GM23338 (cell line): ENCODE measurements around the gene CDR2L. TPM values are rescaled to one million over a fixed set of nuclear protein-coding genes. Genes with fewer than 3 reads are reported as not detected.
A peak's percentile ranks its signal among the peaks of the same experiment; 100 is the strongest.
"Not testable (repeated sequence)": the region's sequence is repeated elsewhere in the genome, so short reads cannot be mapped to it uniquely, and the experiment has no call there.

ENCODE experiments used
- ATAC-seq: fragments of 200-7000 bp; cut with Tn5 transposase; 3 replicates; pipeline ENCODE4 v1.9.1; 2020
- DNase-seq: peaks from one replicate; pipeline ENCODE4 v3.0.0-alpha.2; 2015; ENCODE audit warnings: low spot score
- H2AFZ ChIP-seq: fragments of 200-600 bp; sonication (generic); 2 replicates; pipeline ENCODE4 v1.8.0; 2016; ENCODE audit warnings: antibody characterized with exemption, mild to moderate bottlenecking, moderate library complexity
- H3F3A ChIP-seq: fragments of 200-600 bp; sonication (generic); replicated peaks from 2 replicates; pipeline ENCODE4 v1.8.0; 2017; ENCODE audit warnings: antibody characterized with exemption, mixed run types, low read depth
- H3K27ac ChIP-seq: fragments of 200-600 bp; sonication (generic); 2 replicates; pipeline ENCODE4 v1.6.1; 2016; ENCODE audit warnings: low read depth
- H3K27me3 ChIP-seq: fragments of 200-600 bp; sonication (generic); 2 replicates; pipeline ENCODE4 v1.8.0; 2016; ENCODE audit warnings: mild to moderate bottlenecking, mixed run types, moderate library complexity; ENCODE audit not compliant: insufficient read depth
- H3K36me3 ChIP-seq: fragments of 200-600 bp; sonication (generic); 2 replicates; pipeline ENCODE4 v1.8.0; 2016; ENCODE audit warnings: mild to moderate bottlenecking; ENCODE audit not compliant: insufficient read depth
- H3K4me1 ChIP-seq: fragments of 200-600 bp; sonication (generic); 2 replicates; pipeline ENCODE4 v1.8.0; 2016; ENCODE audit warnings: mild to moderate bottlenecking, moderate library complexity; ENCODE audit not compliant: insufficient read depth
- H3K4me2 ChIP-seq: fragments of 200-600 bp; sonication (generic); 2 replicates; pipeline ENCODE4 v1.7.1; 2017; ENCODE audit warnings: mixed run types
- H3K4me3 ChIP-seq: fragments of 200-600 bp; sonication (generic); 2 replicates; pipeline ENCODE4 v1.6.1; 2016; ENCODE audit warnings: mixed run types
- H3K79me2 ChIP-seq: fragments of 200-600 bp; sonication (generic); replicated peaks from 2 replicates; pipeline ENCODE4 v1.8.0; 2017; ENCODE audit warnings: mild to moderate bottlenecking; ENCODE audit not compliant: insufficient read depth
- H3K9me2 ChIP-seq: fragments of 200-600 bp; sonication (generic); 2 replicates; pipeline ENCODE4 v1.8.0; 2017; ENCODE audit not compliant: insufficient read depth
- H4K20me1 ChIP-seq: fragments of 200-600 bp; sonication (generic); replicated peaks from 2 replicates; pipeline ENCODE4 v1.8.0; 2017; ENCODE audit warnings: mild to moderate bottlenecking; ENCODE audit not compliant: insufficient read depth
- H3K27ac Mint-ChIP-seq: 2 replicates; pipeline ENCODE4 v1.8.0; 2020; ENCODE audit warnings: inconsistent platforms, mild to moderate bottlenecking, moderate library complexity, mixed read lengths
- H3K27me3 Mint-ChIP-seq: 3 replicates; pipeline ENCODE4 v1.8.0; 2022; ENCODE audit warnings: low read depth, mild to moderate bottlenecking, moderate library complexity, mixed read lengths, inconsistent platforms; ENCODE audit not compliant: insufficient read depth, poor library complexity
- H3K36me3 Mint-ChIP-seq: 3 replicates; pipeline ENCODE4 v1.8.0; 2021; ENCODE audit warnings: low read depth, mild to moderate bottlenecking, inconsistent platforms, moderate library complexity, mixed read lengths
- H3K4me1 Mint-ChIP-seq: 3 replicates; pipeline ENCODE4 v1.8.0; 2020; ENCODE audit warnings: mild to moderate bottlenecking, inconsistent platforms, mixed read lengths
- H3K4me3 Mint-ChIP-seq: 3 replicates; pipeline ENCODE4 v1.8.0; 2021; ENCODE audit warnings: moderate library complexity, mild to moderate bottlenecking, inconsistent platforms, mixed read lengths
- H3K9me3 Mint-ChIP-seq: 3 replicates; pipeline ENCODE4 v1.8.0; 2020; ENCODE audit warnings: moderate library complexity, mild to moderate bottlenecking, inconsistent platforms, mixed read lengths
- CREB1 ChIP-seq: fragments of 250-450 bp; sonication (Bioruptor Pico); IDR thresholded peaks from 2 replicates; pipeline ENCODE4 v1.5.0; 2020; ENCODE audit warnings: low read depth, mild to moderate bottlenecking, moderate library complexity
- ETS1 ChIP-seq: IDR thresholded peaks from 2 replicates; pipeline ENCODE4 v1.6.1; 2016; ENCODE audit warnings: antibody characterized with exemption
- EZH2 ChIP-seq: fragments of 200-600 bp; sonication (generic); IDR thresholded peaks from one replicate; pipeline ENCODE4 v1.8.0; 2017; ENCODE audit warnings: antibody characterized with exemption, mild to moderate bottlenecking, low read depth; ENCODE audit not compliant: unreplicated experiment
- JUNB ChIP-seq: IDR thresholded peaks from one replicate; pipeline ENCODE4 v1.6.1; 2016; ENCODE audit warnings: antibody characterized with exemption; ENCODE audit not compliant: unreplicated experiment
- NANOG ChIP-seq: IDR thresholded peaks from 2 replicates; pipeline ENCODE4 v1.6.1; 2016; ENCODE audit warnings: antibody characterized with exemption, borderline replicate concordance
- POLR2AphosphoS5 ChIP-seq: IDR thresholded peaks from 2 replicates; pipeline ENCODE4 v1.6.1; 2016; ENCODE audit warnings: antibody characterized with exemption, low read depth
- STAT1 ChIP-seq: IDR thresholded peaks from one replicate; pipeline ENCODE4 v1.6.1; 2016; ENCODE audit warnings: antibody characterized with exemption; ENCODE audit not compliant: unreplicated experiment
- ZNF114 ChIP-seq: fragments of 250-450 bp; sonication (Bioruptor Pico); IDR thresholded peaks from 2 replicates; pipeline ENCODE4 v1.5.0; 2020; ENCODE audit warnings: mild to moderate bottlenecking, moderate library complexity
- ZNF331 ChIP-seq: fragments of 250-450 bp; sonication (Bioruptor Pico); IDR thresholded peaks from 2 replicates; pipeline ENCODE4 v1.5.0; 2020; ENCODE audit warnings: low read depth, mild to moderate bottlenecking, moderate library complexity
- polyA plus RNA-seq: library from polyadenylated mRNA; unstranded; fragments of >200 nt; fragmentation: Nextera tagmentation; extraction: Ambion mirVana; gene quantifications from 2 replicates; pipeline ENCODE4 v1.2.1, GENCODE V29; 2016
- total RNA-seq: library from RNA; depleted of rRNA; stranded (reverse); fragments of >200 nt; shearing (Covaris generic); gene quantifications from 2 replicates; pipeline ENCODE4 v1.2.3, GENCODE V29; 2014
- TF ChIP-seq, protein P1 (sequence below), 2 experiments: fragments of 200-600 bp in 1 of 2; sonication (generic) in 1 of 2; conservative IDR thresholded peaks; 2 replicates each; pipeline versions ENCODE4 v1.5.1 to v1.6.1; 2016 to 2017; ENCODE audit warnings: antibody characterized with exemption in 2 of 2, low read depth in 2 of 2, mild to moderate bottlenecking in 2 of 2, moderate library complexity in 1 of 2

CDR2L gene
- total and polyA plus RNA-seq, 2 experiments from 2014 or later: 17.7 to 35.8 TPM

GRCh38 chr17:75044716-75045115 is 57.3 kb downstream of the CDR2L start:
- peak overlapping the region; percentile 88 for H3K4me2 ChIP-seq
- peaks cover 50% of the 10 kb centered on the region for H3K4me1 Mint-ChIP-seq

DNA sequence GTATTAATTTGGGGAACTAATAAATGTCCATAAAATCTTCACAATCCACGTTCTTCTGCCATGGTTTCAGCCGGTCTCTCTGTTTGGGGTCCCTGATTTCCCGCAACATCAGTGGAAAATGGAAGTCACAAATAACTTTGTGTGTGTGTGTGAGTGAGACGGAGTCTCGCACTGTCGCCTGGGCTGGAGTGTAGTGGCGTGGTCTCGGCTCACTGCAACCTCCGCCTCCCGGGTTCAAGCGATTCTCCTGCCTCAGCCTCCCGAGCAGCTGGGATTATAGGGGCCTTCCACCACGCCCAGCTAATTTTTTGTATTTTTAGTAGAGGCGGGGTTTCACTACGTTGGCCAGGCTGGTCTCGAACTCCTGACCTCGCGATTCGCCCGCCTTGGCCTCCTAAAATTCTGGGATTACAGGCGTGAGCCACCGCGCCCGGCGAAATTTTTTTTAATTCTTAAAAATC is 58.5 kb downstream of the CDR2L start:
- Mint-ChIP-seq H3K27me3 (peaks cover 14% of the 10 kb centered on the region), H3K4me3 (peak overlapping the region; percentile 85), H3K27ac (peak overlapping the region; percentile 93), H3K36me3 (peaks cover 44% of the 10 kb centered on the region), H3K4me1 (peaks cover 47% of the 10 kb centered on the region)
- peaks cover 18% of the 10 kb centered on the region for H4K20me1 ChIP-seq
- H3K79me2 ChIP-seq: peaks cover 68% of the 10 kb centered on the region
- H3F3A ChIP-seq: peaks cover 44% of the 10 kb centered on the region
- H2AFZ ChIP-seq: peak overlapping the region; percentile 40; the same call in 1 of the 2 replicates
- H3K27ac ChIP-seq: peak overlapping the region; percentile 95
- peak; percentile 1 for ATAC-seq
- peak overlapping the region; percentile 88 for H3K4me2 ChIP-seq
- 0 out of 2 replicates have a peak, but pooled peaks cover 14% of the 10 kb centered on the region for H3K36me3 ChIP-seq
- not testable (repeated sequence) for H3K9me2 ChIP-seq, H3K9me3 Mint-ChIP-seq, DNase-seq, H3K27me3 ChIP-seq
- peaks cover 40% of the 10 kb centered on the region for H3K4me1 ChIP-seq
- peak overlapping the region; percentile 100 for H3K4me3 ChIP-seq

More at GRCh38 chr17:75044716-75045115, 57.3 kb downstream of the CDR2L start:
- no peaks in the 10 kb centered on the region for H3K9me2 ChIP-seq
- peak overlapping the region; percentile 85 for H3K4me3 Mint-ChIP-seq
- peaks cover 53% of the 10 kb centered on the region for H3F3A ChIP-seq
- TF ChIP-seq JUNB: no peak
- no peak for TF ChIP-seq POLR2AphosphoS5
- no peak for TF ChIP-seq STAT1
- no peak for TF ChIP-seq ETS1
- TF ChIP-seq CREB1 (CRISPR knock-in tag): no peak
- peaks cover 12% of the 10 kb centered on the region; the same call in 1 of the 2 replicates for H3K36me3 ChIP-seq
- H3K4me1 ChIP-seq: peaks cover 40% of the 10 kb centered on the region
- H3K9me3 Mint-ChIP-seq: no peaks in the 10 kb centered on the region
- H3K27me3 Mint-ChIP-seq: peaks cover 14% of the 10 kb centered on the region
- H3K36me3 Mint-ChIP-seq: peaks cover 45% of the 10 kb centered on the region
- DNase-seq (peak; percentile 60), ATAC-seq (no peak)
- H3K27ac ChIP-seq: peak overlapping the region; percentile 95
- peaks cover 18% of the 10 kb centered on the region for H4K20me1 ChIP-seq
- H3K27me3 ChIP-seq: no peaks in the 10 kb centered on the region
- H3K79me2 ChIP-seq: peaks cover 59% of the 10 kb centered on the region
- H3K4me3 ChIP-seq: peak overlapping the region; percentile 100
- H2AFZ ChIP-seq: no peak overlapping the region
- peak overlapping the region; percentile 94 for H3K27ac Mint-ChIP-seq

DNA sequence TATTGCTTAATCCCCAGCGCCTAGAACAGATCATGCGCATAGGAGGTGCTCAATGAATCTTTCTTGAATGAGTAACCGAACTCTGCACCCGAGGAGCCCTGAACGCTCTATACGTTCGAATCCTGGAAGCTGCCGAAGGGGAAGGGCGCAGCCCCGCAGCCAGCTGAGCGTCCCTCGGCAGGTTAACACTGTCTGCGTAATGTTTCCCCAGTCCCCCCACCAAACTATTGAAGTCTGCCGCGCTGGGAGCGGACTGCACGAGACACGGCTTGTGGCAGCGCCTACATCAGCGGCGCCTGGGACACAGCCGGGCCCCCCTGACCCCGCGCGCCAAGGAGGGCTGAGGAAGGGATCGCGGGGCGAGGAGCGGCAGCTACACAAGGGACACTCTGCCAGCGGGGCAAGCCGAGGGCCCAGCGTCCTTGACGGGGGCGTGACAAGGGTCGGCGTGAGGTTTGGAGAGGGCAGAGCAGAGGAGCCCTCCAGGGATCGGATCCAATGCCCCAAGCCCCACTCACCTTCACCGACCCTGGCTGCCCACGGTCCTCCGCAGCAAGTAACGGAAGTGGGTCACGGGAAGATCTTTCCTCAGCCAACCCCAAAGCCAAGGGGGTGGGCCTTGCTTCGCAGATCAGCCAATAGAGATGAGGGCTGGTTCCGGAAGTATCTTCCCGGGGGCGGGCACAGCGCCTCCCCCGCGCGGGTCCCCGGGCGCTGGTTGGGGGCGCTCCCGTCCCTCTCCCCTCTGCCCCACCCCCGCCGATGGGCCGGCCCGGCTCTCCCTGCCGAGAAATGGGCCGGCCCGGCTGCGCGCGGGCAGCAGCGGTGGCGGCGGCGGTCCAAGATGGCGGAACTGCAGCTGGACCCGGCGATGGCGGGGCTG is 59.2 kb downstream of the CDR2L start, which contains the start of the genes ATP5PD and KCTD2:
Gene ATP5PD (minus strand): TSS at position 563 of the 883 bp plus-strand sequence. CDS start 4,319 bp downstream, outside the sequence.
Gene KCTD2 (plus strand): TSS at position 819 of the 883 bp plus-strand sequence. CDS start 26 bp downstream, at position 845.
- Mint-ChIP-seq H3K27ac (peak within 1 kb of the TSS; percentile 93), H3K27me3 (peaks cover 14% of the 10 kb centered on the region), H3K36me3 (peaks cover 44% of the 10 kb centered on the region), H3K4me1 (peaks cover 42% of the 10 kb centered on the region), H3K9me3 (no peaks in the 10 kb centered on the region), H3K4me3 (peak within 1 kb of the TSS; percentile 97)
- Histone ChIP-seq H3K36me3 (0 out of 2 replicates have a peak, but pooled peaks cover 11% of the 10 kb centered on the region), H3F3A (peaks cover 40% of the 10 kb centered on the region), H3K79me2 (peaks cover 68% of the 10 kb centered on the region), H3K27me3 (no peaks in the 10 kb centered on the region), H3K4me3 (peak within 1 kb of the TSS; percentile 100), H2AFZ (peak within 1 kb of the TSS; percentile 40; the same call in 1 of the 2 replicates), H3K4me1 (peaks cover 38% of the 10 kb centered on the region), H3K27ac (peak within 1 kb of the TSS; percentile 95), H3K9me2 (no peaks in the 10 kb centered on the region), H3K4me2 (peak within 1 kb of the TSS; percentile 100), H4K20me1 (peaks cover 18% of the 10 kb centered on the region)
- DNase-seq (peak; percentile 98), ATAC-seq (peak; percentile 92)
- no peak for TF ChIP-seq STAT1
- peak; percentile 55 for TF ChIP-seq ETS1
- TF ChIP-seq POLR2AphosphoS5: peak; percentile 90
- no peak for TF ChIP-seq NANOG
- TF ChIP-seq JUNB: no peak
- TF ChIP-seq ZNF331: no peak
- TF ChIP-seq ZNF114 (CRISPR knock-in tag): no peak
- no peak for TF ChIP-seq EZH2
- TF ChIP-seq, protein P1, sequence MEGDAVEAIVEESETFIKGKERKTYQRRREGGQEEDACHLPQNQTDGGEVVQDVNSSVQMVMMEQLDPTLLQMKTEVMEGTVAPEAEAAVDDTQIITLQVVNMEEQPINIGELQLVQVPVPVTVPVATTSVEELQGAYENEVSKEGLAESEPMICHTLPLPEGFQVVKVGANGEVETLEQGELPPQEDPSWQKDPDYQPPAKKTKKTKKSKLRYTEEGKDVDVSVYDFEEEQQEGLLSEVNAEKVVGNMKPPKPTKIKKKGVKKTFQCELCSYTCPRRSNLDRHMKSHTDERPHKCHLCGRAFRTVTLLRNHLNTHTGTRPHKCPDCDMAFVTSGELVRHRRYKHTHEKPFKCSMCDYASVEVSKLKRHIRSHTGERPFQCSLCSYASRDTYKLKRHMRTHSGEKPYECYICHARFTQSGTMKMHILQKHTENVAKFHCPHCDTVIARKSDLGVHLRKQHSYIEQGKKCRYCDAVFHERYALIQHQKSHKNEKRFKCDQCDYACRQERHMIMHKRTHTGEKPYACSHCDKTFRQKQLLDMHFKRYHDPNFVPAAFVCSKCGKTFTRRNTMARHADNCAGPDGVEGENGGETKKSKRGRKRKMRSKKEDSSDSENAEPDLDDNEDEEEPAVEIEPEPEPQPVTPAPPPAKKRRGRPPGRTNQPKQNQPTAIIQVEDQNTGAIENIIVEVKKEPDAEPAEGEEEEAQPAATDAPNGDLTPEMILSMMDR (conservative IDR thresholded peaks at IDR 0.05; ENCODE audit: low read depth in 2 of 2): no peak
- TF ChIP-seq CREB1 (CRISPR knock-in tag): peak; percentile 78
